NCI-H748 treated with DMSO at 0.1 percent for 48 hours (cell line): ENCODE measurements around the gene ATRIP.
A peak's percentile ranks its signal among the peaks of the same experiment; 100 is the strongest.
"Not testable (repeated sequence)": the region's sequence is repeated elsewhere in the genome, so short reads cannot be mapped to it uniquely, and the experiment has no call there.

Source experiments
- DNase-seq: peaks from one replicate; lab custom pipeline; 2025; lab: John Stamatoyannopoulos, UW

The ATRIP gene

DNA sequence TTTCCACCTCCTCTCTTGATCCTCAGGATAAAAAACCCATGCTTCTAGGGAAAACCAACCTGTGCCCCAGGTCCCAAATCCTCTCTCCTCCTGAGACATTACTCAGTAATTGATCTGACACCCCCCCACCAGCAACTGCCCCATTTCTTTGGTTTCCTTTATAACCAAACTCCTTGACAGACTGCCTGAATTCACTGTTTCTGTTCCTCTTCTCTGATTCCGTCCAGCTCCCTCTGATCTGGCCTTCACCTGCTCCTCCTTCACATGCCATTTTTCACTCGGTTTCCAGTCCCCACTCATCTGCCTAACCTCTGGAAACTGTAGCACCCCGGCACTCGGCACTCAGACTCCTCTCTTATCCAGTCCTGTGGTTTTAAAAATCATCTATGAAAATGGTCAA lies 8.7 kb upstream of the ATRIP start:
- no peak for DNase-seq

DNA sequence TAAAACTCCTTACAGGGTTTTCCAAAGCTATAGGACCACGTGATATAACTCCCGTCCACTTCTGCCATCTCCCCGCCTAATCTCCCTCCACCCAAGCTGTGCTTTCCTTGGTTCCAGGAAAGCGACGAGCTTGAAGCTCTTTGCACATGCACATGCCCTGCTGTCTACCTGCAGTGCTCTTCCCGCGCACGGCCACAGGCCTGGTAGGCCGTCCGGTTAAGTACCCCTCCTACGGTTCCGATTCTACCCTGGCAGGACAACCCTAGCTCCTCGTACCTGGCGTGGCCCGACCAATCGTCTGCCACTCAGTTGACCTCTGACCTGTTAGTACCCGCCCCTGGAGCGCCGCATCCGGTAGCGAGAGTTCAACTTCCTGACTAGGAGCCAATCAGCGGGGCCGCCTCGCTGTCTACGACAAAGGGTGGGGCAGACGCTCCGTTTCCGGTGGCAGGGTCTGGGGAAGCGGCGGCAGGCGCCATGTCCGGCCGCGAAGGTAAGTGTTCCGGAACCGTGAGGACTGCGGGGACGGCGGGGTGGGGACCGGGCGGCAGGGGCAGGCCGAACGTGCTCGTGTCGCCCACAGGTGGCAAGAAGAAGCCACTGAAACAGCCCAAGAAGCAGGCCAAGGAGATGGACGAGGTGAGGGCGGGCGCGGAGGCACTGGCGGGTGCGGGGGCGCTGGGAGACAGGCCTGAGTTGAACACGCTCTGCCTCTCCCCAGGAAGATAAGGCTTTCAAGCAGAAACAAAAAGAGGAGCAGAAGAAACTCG lies 6.5 kb upstream of the ATRIP start, which contains the start of the genes CCDC51 and TMA7:
CCDC51 (minus strand) TSS at position 300 of the 770 bp plus-strand sequence. CDS start 4,991 bp downstream, outside the sequence.
TMA7 (plus strand) TSS at position 438 of the 770 bp plus-strand sequence; CDS start at position 478, 40 bp downstream.
- DNase-seq, result peak; percentile 95

DNA sequence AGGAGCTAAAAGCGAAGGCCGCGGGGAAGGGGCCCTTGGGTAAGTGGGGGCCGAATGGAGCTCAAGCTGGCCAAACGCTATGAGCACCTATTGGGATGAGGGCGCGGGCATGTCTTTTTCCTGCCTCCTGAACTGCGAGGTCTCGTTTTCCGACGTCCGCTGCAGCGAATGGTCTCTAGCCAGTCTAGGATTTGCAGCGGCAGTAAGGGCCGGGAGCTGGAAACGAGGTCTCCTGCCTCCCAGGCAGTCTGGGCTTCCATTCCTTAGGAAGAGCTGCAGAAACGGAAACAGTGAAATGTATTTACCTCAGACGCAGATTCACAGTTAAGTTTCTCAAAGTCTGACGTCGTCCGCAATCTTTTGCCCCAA lies 6.0 kb upstream of the ATRIP start:
- no peak for DNase-seq

DNA sequence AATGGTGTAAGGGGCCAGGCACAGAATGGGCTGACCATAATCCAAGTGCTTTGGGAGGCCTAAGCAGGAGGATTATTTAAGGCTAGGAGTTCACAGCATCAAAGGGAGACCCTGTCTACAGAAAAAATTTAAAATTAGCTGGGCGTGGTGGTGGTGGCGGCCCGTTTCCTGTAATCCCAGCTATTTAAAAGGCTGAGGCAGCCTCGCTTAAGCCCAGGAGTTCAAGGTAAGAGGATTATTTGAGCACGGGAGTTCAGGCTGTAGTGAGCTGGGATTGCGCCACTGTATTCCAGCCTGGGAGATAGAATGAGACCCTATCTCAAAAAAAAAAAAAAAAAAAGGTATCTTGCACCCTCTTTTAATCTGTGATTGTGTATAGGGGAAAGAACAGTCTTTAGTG lies 4.6 kb upstream of the ATRIP start:
- no peak for DNase-seq

DNA sequence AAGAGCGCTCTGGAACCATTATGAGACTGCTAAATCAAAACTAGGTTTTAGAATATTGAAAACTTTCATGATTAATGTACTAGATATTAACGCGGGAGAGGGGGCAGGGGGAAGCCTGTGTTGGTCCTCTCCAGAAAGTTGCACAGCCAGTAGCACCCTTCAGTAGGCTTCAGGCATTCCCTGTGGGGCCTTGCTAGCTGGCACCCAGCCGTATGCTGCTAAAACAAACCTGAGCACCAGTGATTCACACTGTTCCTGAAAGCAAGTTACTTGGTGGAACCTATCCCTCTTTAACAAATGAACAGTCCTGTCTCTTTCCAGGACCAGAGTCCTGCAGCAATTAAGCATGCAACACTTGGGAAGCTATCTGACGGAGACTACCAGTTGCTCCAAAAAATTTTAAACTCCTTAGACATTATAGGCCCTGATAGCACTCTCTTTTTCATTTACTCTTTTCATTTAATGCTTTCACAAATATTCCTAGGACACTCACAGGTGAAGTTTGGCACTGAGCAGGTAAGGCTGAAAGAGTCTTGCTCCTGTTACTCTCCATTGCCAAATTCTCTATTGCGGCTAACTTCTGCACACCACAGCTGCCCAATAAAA lies 1.2 kb upstream of the ATRIP start:
- DNase-seq, result no peak

DNA sequence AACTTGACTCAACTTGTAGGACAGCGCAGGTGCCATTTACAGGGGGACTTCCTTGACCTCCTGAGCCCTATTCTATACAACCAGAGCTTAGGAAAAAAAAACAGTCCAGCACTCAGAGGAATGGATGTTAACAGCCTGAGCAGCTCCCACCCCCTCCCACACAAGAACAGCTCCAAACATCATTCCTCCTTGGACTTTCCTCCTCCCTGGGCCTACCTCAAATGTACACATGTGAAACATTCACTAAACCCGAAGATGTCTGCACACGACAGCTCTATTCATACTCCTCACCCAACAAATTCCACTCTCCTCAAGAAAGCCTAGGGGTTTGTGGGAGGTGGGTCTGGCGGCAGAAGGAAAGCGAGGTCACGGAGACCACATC lies 503 bp upstream of the ATRIP start:
- no peak for DNase-seq

DNA sequence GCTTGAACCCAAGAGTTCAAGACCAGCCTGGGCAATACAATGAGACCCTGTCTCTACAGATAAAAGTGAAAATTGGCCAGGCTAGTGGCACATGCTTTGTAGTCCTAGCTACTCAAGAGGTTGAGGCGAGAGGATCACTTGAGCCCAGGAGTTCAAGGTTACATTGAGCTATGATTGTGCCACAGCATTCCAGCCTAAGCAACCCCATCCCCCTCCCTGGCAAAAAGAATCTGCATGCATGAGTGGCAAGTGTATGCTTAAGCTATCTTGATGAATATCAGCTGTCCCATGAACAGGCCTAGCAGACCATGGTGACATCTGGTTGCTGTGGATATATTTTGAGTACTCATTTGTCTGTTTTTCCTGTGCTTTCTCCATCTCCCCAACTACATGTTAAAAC lies 4.7 kb downstream of the ATRIP start:
- DNase-seq, result no peak

DNA sequence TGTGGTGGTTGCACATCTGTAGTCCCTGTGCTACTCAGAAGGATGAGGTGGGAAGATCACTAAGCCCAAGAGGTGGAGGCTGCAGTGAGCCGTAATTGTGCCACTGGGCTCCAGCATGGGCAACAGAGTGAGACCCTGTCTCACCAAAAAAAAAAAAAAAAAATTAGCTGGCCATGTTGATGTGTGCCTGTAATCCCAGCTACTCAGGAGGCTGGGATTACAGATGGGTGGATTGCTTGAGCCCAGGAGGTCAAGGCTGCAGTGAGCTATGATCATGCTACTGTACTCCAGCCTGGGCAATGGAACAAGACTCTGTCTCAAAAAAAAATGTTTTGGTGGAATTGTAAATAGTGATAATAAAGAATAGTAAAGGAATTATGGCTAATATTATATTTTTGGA lies 9.9 kb downstream of the ATRIP start:
- DNase-seq, result no peak

DNA sequence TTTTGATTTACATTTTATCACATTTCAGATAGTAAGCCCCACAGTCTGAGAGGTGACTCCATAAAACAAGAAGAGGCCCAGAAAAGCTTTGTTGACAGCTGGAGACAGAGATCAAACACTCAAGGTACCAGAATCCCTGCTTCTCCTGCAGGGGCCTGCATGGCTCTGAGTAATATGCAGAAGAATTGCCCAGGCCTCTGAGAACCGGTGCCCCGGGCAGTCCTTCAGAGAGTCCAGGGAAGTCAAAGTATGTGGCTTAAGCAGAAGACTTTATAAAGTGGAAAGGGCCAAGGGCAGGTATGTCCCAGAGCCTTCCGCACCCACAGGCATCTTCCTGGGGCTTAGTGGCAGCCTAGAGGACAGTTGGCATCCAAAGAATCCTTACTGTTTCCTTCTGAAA lies 12.8 kb downstream of the ATRIP start:
- no peak for DNase-seq

DNA sequence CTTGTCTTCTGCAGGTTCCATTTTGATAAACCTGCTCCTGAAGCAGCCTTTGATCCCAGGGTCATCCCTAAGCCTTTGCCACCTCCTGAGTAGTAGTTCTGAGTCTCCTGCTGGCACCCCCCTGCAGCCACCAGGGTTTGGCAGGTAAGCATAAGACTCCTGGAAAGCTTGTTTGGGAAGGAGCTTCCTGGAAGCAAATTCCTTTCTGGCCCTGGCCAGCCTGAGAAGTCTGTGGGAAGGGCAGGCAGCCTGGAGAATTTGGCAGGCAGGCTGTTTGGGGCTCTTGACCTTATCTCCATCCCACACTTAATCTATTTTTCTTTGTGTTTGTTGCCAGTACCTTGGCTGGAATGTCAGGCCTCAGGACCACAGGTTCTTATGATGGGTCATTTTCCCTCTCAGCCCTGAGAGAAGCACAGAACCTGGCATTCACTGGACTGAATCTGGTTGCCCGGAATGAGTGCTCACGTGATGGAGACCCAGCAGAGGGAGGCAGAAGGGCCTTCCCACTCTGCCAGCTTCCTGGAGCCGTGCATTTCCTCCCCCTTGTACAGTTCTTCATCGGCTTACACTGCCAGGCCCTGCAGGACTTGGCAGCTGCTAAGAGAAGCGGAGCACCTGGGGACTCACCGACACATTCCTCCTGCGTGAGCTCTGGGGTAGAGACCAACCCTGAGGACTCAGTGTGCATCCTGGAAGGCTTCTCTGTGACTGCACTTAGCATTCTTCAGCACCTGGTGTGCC lies 13.4 kb downstream of the ATRIP start:
- no peak for DNase-seq

DNA sequence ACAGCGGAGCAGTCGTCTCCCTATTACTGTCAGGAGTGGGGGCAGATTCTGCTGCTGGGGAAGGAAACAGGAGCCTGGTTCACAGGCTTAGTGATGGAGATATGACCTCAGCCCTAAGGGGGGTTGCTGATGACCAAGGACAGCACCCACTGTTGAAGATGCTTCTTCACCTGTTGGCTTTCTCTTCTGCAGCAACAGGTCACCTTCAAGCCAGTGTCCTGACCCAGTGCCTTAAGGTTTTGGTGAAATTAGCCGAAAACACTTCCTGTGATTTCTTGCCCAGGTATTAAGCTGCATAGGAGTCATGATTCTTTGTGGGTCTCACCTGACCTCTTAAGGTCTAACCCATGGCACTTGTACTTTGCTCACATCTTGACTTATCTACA lies 14.0 kb downstream of the ATRIP start:
- no peak for DNase-seq

DNA sequence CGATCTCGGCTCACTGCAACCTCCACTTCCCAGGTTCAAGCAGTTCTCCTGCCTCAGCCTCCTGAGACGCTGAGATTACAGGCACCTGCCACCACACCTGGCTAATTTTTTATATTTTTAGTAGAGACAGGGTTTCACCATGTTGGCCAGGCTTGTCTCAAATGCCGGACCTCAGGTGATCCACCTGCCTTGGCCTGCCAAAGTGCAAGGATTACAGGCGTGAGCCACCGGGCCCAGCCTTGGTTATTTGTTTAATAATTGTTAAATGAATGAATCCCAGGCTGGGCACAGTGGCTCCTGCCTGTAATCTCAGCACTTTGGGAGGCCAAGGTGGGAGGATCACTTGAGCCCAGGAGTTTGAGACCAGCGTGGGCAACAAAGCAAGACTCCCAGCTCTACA lies 15.2 kb downstream of the ATRIP start:
- DNase-seq, result not testable (repeated sequence)

DNA sequence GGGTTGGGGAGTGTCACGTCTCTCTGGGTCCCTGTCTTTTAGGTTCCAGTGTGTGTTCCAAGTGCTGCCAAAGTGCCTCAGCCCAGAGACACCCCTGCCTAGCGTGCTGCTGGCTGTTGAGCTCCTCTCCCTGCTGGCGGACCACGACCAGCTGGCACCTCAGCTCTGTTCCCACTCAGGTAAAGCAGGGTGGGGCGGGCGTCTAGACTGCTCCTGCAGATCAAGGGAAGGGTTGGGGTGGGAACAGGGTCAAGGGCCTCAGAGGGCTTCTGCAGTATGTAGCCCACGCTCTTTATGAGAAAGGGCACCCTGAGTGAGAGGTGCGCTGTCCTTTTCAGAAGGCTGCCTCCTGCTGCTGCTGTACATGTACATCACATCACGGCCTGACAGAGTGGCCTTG lies 17.2 kb downstream of the ATRIP start:
- no peak for DNase-seq

DNA sequence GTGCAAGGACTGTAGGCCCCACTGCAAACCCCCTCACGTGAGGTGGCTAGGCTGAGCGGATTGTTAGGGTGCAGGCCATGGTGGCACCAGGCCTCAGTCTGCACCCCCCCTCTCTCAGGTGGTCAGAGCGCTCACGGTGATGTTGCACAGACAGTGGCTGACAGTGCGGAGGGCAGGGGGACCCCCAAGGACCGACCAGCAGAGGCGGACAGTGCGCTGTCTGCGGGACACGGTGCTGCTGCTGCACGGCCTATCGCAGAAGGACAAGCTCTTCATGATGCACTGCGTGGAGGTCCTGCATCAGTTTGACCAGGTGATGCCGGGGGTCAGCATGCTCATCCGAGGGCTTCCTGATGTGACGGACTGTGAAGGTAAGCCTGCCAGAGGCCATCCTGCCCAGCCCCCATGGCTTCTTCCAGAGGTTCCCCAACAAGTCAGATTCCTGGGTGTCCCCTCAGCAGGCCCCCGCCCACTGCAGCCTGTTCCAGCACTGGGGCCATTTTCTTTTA lies 18.2 kb downstream of the ATRIP start:
- no peak for DNase-seq

DNA sequence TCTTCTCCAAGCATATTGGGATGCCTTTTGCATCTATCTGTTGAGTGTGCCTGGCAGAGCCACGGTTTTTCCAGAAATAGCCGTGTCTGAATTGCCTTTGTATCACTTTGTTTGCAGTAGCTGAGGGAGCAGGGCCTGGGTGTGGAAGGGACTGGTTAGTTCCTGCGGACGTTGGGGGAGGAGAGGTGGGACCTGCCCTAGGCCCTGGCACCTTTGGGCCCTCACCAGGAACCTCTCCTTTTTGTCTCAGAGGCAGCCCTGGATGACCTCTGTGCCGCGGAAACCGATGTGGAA lies 18.6 kb downstream of the ATRIP start:
- DNase-seq, result no peak

DNA sequence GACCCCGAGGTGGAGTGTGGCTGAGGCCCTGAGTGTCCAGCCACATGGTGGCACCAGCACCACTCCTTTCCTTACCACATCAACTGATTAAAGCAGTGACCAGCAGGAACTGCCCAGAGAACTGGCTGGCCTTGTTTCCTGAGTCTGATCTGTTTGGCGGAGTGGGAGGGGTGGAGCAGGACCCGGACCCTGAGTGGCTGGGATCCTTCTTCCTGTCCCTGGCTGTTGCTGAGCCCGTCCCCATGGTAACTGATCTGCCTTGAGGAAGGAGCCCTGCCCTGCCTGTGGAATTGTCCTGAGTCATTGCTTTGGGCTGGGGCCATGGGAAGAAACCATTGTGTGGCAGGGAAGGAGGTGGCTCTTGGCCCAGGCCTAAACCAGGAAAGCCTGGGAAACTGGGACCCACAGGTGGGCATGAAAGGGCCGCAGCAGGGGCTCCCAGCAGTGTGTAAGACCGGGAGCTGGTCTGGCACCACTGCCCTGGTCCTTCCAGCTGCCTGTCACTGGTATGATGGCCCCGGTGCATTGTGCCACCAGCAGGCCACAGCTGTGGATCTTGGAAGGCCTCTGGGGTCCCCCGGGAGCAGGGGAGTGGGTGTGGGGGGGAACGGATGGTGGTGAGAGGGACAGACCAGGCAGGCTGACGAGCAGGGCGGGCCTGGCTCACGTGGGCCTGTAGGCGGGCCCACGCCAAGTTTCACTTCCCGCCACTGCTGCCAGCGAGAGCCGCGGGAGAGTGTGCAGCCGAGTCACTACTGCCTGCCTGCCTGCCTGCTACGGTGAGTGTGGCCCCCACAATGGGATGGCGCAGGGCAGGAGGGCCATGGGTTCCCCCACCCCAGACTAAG lies 19.2 kb downstream of the ATRIP start:
- peak; percentile 20 for DNase-seq

DNA sequence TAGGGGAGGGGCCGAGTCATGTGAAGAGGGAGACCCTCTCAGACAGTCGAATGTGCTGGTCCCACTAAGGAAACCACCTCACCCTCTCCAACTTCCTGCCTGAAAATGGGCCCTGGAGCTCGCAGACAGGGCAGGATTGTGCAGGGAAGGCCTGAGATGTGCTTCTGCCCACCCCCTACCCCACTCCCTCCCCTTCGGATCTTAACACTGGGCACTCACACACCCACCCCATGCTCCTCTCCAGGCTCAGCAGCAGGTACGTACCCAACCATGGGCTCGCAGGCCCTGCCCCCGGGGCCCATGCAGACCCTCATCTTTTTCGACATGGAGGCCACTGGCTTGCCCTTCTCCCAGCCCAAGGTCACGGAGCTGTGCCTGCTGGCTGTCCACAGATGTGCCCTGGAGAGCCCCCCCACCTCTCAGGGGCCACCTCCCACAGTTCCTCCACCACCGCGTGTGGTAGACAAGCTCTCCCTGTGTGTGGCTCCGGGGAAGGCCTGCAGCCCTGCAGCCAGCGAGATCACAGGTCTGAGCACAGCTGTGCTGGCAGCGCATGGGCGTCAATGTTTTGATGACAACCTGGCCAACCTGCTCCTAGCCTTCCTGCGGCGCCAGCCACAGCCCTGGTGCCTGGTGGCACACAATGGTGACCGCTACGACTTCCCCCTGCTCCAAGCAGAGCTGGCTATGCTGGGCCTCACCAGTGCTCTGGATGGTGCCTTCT lies 20.0 kb downstream of the ATRIP start:
- no peak for DNase-seq

DNA sequence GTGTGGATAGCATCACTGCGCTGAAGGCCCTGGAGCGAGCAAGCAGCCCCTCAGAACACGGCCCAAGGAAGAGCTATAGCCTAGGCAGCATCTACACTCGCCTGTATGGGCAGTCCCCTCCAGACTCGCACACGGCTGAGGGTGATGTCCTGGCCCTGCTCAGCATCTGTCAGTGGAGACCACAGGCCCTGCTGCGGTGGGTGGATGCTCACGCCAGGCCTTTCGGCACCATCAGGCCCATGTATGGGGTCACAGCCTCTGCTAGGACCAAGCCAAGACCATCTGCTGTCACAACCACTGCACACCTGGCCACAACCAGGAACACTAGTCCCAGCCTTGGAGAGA lies 20.5 kb downstream of the ATRIP start:
- DNase-seq, result no peak

DNA sequence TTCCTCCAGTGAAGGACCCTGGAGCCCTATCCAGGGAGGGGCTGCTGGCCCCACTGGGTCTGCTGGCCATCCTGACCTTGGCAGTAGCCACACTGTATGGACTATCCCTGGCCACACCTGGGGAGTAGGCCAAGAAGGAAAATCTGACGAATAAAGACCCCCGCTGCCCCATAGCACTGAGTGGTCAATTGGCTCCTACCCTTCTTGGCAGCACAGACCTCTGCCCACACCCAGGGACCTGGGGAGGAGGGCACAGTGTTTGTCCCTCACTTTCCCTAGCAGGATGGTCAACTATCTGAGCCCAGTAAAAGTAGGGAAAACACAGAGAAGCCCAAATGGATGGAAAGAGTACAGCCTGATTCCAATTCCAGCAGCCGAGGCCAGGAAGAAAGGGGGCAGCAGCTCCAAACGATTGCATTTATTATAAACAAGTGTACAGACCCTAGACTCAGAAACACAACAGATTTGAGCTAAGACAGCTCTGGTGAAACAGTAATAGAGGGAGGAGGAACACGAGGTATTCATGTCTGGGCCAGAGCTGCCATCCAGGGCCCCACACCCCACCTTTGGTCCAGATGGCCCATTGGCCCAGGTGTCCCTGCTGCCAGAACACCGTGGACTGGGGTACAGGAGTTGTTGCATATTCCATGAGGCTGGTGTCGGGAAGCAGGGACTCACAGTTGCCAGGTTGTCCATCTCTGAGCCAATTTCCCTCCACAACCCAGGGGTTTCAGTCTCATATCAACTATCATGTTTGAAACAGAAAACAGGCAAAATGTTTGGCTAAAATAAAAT lies 21.1 kb downstream of the ATRIP start:
- DNase-seq, result no peak

DNA sequence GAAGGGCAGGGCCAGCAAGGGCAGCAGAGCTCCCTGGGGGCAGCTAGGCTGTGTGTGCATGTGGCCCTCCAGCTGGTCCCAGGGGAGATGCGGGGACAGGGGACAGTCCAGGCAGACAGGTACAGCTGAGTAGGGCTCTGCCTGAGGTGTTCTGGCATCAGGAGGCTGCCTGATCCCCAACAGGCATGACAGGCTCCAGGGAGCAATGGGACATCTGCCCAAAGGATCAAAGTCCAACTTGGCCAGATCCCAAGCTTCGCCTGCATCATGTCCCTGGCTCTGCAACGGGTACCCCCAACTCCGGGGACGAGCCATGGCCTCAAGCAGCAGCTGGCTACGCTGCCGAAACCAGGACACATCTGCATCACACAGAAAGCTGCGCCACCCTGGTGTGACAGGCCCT lies 21.8 kb downstream of the ATRIP start:
- no peak for DNase-seq
